Subcutaneous abdominal adipose tissue (tissue), 5 donors: Measurements from ENCODE around the gene DIP2C.

Experiments
- H3K27ac ChIP-seq: one replicate; pipeline ENCODE4 v1.7.0; 2013; ENCODE audit warnings: low read depth, mild to moderate bottlenecking, inconsistent platforms, low read length, moderate library complexity
- H3K27me3 ChIP-seq, 5 donors: one replicate each; pipeline ENCODE4 v1.7.0; 2013; ENCODE audit warnings: low read length in 5 of 5, inconsistent platforms in 1 of 5; ENCODE audit not compliant: control insufficient read depth in 5 of 5, insufficient read depth in 4 of 5
- H3K36me3 ChIP-seq, 5 donors: one replicate each; pipeline ENCODE4 v1.7.0; 2013; ENCODE audit warnings: low read length in 5 of 5; ENCODE audit not compliant: control insufficient read depth in 5 of 5, insufficient read depth in 5 of 5
- H3K4me1 ChIP-seq, 5 donors: one replicate each; pipeline ENCODE4 v1.7.0; 2013; ENCODE audit warnings: low read length in 5 of 5, mild to moderate bottlenecking in 3 of 5, moderate library complexity in 1 of 5; ENCODE audit not compliant: control insufficient read depth in 5 of 5, insufficient read depth in 5 of 5
- H3K4me3 ChIP-seq, 5 donors: one replicate each; pipeline ENCODE4 v1.7.0; 2013; ENCODE audit warnings: low read length in 5 of 5, low read depth in 1 of 5
- H3K9ac ChIP-seq, 5 donors: one replicate each; pipeline ENCODE4 v1.7.0; 2013; ENCODE audit warnings: low read length in 5 of 5, mild to moderate bottlenecking in 4 of 5, moderate library complexity in 3 of 5
- H3K9me3 ChIP-seq, 5 donors: one replicate each; pipeline ENCODE4 v1.7.0; 2013; ENCODE audit warnings: low read length in 5 of 5; ENCODE audit not compliant: control insufficient read depth in 5 of 5
- donor health status: healthy.
- donor health status: healthy.
- donor health status: healthy.
- donor health status: healthy.
- donor health status: healthy.

DIP2C gene

DNA sequence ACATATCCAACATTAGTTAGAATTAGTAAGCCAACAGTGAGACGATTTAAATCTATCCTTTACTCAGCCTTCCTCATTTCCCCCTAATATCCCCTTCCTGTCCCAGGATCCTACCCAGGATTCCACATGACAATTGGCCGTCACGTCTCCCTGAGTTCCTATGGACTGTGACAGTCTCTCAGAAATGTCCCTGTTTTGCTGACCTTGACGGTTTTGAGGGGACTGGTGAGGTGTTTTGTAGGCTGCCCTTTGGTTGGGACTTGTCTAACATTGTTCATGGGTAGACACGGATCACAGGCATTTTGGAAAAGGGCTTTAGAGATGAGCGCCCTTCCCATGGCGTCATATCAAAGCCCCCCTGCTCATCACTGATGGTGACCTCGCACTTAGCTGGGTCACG, 391.4 kb downstream of the DIP2C start:
- no peak overlapping the region for H3K4me3 ChIP-seq
- H3K36me3 ChIP-seq: peaks cover 0 to 35% (median 24%) of the 10 kb centered on the region in 5 donors
- H3K9ac ChIP-seq: no peak overlapping the region
- no peaks in the 10 kb centered on the region for H3K9me3 ChIP-seq
- no peaks in the 10 kb centered on the region for H3K27me3 ChIP-seq
- H3K27ac ChIP-seq: no peak overlapping the region
- H3K4me1 ChIP-seq: peaks cover 0 to 10% (median 8%) of the 10 kb centered on the region in 5 donors

DNA sequence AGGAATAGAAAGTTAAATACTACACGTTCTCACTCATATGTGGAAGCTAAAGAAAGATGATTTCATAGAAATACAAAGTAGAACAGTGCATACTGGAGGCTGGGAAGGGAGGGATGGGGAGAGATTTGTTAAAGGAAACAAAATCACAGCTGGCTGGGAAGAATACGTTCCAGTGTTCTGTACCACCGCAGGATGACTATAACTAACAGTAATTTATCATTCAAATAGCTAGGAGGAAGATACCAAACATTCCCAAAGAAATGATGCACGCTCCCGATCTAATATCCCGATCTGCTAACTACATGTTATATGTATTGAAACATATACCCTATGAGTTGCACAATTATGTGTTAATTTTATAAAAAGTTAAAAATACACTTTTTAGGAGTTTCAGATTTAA, 391.9 kb downstream of the DIP2C start:
- Histone ChIP-seq H3K9me3 (no peaks in the 10 kb centered on the region), H3K9ac (no peak overlapping the region), H3K36me3 (peaks cover 0 to 35% (median 22%) of the 10 kb centered on the region in 5 donors), H3K27ac (peak overlapping the region; percentile 38), H3K27me3 (no peaks in the 10 kb centered on the region), H3K4me1 (peaks cover 0 to 10% (median 8%) of the 10 kb centered on the region in 5 donors), H3K4me3 (peak overlapping the region in 3 of 5 donors; percentile 8 to 36 (median 29))

- H3K4me3 ChIP-seq: no peak overlapping the region
- no peak overlapping the region for H3K27ac ChIP-seq
- H3K36me3 ChIP-seq: peaks cover 0 to 50% (median 36%) of the 10 kb centered on the region in 5 donors
- H3K4me1 ChIP-seq: peaks cover 0 to 10% (median 10%) of the 10 kb centered on the region in 5 donors
- H3K27me3 ChIP-seq: no peaks in the 10 kb centered on the region
- no peak overlapping the region for H3K9ac ChIP-seq
- H3K9me3 ChIP-seq: no peaks in the 10 kb centered on the region
Measured at GRCh38 chr10:293636-294035, 395.8 kb downstream of the DIP2C start.

DNA sequence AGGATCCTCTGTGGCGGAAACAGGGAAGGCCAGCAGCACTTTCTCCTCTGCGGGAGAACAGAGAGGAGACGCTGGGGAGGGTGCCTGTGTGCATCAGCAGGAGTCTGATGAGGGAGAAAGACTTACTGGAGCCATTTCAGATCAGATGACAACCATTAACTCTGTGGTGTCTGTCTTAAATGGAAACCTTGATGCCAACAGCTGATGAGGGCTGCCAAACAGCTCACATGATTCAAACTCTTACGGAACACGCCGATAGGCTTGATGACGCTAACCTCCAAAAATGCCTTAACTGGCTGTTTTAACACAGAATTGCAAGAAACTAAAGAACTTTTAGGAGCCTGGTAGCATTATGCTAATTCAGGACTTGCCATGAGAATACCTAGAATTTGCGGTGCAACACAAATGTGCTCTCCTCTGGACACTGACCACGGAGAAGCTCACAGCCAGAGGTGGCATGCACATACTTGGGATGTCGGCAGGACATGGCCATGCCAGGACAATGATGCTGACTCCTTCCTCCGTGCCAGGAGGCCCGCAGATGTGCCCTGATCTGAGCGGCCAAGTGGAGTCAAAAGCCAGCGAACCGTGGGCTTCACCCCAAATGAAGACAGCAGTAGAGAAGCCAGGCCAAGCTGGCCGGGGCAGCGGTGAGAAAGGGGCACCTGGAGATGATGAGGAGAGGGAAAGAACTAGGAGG, 399.3 kb downstream of the DIP2C start:
- Histone ChIP-seq H3K4me1 (peaks cover 0 to 5% (median 2%) of the 10 kb centered on the region in 5 donors), H3K36me3 (peaks cover 5 to 78% (median 59%) of the 10 kb centered on the region in 5 donors), H3K27ac (no peak overlapping the region), H3K9me3 (no peaks in the 10 kb centered on the region), H3K4me3 (no peak overlapping the region), H3K27me3 (no peaks in the 10 kb centered on the region), H3K9ac (no peak overlapping the region)

DNA sequence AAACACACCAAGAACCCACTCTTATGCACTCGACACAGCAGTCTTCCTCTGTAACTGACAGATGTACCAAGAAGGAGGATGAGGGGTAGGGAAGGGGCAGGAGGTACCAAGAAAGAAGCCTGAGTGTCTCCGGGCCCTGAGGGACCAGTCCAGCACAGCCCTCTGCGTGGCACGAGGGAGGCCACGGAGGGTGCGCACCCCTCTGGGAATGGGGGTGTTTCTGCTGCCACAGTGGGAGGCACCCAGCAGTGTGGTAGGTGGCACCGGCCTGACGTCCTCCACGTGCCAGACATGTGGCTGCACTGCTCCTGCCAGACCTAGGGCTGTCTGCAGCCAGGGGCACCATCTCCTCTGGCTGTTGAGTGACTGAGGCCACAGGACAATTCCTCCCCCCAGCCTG, 399.9 kb downstream of the DIP2C start:
- Histone ChIP-seq H3K4me3 (no peak overlapping the region), H3K27ac (no peak overlapping the region), H3K9ac (no peak overlapping the region), H3K9me3 (no peaks in the 10 kb centered on the region), H3K27me3 (no peaks in the 10 kb centered on the region), H3K4me1 (peaks cover 0 to 5% (median 2%) of the 10 kb centered on the region in 5 donors), H3K36me3 (peaks cover 6 to 84% (median 64%) of the 10 kb centered on the region in 5 donors)

DNA sequence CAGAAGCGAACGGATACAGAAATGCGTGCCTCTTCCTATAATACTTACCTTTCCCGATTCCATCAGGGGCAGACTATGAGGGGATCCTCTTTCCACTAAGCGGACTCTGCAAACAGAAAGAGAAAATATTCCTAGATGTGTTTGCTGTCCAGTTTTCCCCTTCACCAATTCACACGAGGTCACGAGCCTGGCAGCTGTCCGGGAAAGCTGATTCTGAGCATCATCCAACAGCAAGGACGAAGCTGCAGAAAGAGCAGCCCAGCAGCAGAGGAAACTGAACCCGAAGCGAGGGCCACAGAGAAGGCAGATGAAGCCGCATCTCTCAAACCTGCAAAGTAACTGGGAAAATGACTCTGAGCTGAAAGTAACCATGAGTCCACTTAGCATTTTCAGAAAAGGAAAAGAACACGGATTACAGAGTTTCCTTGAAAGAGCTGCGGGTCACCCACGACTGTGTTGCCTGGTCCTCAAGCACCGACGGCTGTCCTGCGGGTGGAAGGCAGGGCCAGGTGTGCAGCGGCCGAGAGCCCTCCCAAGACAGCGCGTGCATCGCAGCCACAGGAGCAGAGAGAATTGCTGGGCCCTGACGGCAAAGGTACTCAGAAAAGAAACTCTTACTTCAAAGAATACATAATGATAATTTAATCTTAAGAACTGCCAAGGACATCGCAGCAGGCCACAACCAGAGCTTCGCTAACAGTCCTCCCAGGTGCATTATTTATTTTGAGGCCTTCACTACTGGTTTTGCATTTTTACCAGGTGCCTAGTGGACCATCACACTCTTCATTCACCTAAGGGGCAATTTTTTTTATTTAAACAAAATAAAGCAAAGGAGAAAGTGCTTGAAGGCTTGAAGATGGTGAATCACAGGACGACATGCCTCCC, 400.9 kb downstream of the DIP2C start:
- Histone ChIP-seq H3K36me3 (peaks cover 9 to 94% (median 73%) of the 10 kb centered on the region in 5 donors), H3K27ac (no peak overlapping the region)

DNA sequence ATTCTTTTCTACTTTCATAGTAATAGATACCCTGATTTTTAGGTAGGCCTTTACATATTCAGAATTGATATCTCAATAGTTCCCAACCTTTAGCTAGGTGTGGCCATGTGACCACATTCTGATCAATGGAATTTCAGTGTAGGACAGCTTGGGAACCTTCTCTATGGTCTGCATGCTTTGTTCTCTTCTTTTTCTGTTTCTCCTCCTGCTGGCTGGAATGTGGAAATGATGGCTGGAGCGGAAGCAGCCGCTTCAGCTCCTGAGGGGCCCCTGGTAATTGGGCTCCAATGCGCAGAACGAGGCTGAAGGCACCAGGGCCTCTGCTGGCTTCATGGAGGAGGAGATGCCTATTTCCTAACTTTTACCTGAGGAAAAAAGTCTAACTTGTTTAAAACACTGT, 401.7 kb downstream of the DIP2C start:
- Histone ChIP-seq H3K27ac (no peak overlapping the region), H3K36me3 (peaks cover 9 to 97% (median 78%) of the 10 kb centered on the region in 5 donors), H3K9me3 (no peaks in the 10 kb centered on the region)

More for the DNA sequence above, 400.9 kb downstream of the DIP2C start:
- no peaks in the 10 kb centered on the region for H3K27me3 ChIP-seq
- H3K4me1 ChIP-seq: peaks cover 0 to 5% (median 2%) of the 10 kb centered on the region in 5 donors
- no peaks in the 10 kb centered on the region for H3K9me3 ChIP-seq
- H3K9ac ChIP-seq: no peak overlapping the region
- H3K4me3 ChIP-seq: no peak overlapping the region

DNA sequence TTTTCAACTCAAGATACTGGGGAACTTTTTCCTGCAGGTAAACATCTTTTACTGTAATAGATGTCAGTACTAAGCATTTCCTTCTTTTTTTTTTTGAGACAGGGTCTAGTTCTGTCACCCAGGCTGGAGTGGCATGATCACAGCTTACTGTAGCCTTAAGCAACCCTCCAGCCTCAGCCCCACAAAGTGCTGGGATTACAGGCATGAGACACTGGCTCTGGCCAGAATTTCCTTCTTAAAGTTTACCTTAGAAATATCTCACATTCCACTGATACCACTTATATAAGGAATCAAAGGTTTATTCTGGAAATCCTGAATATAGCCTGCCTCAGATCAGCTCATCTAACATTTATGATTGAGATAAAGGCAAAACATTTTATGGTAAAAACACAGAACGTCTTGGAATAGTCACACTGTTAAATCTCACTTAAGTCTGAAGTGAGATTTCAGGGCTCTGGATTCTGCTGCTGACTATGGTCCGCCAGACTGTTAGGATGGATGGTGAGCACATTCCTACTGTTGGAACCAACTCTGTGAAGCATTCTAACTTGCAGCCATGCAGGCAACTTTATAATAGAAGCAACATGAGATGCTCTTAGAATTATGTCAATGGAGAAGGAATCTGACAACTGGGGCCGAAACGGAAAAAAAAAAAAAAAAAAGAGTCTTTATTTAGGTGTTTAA, 402.3 kb downstream of the DIP2C start:
- Histone ChIP-seq H3K27ac (no peak overlapping the region), H3K27me3 (no peaks in the 10 kb centered on the region), H3K9ac (no peak overlapping the region), H3K4me1 (peaks cover 0 to 5% (median 2%) of the 10 kb centered on the region in 5 donors), H3K9me3 (no peaks in the 10 kb centered on the region), H3K4me3 (no peak overlapping the region), H3K36me3 (peaks cover 9 to 97% (median 80%) of the 10 kb centered on the region in 5 donors)

More for the DNA sequence above, 401.7 kb downstream of the DIP2C start:
- Histone ChIP-seq H3K4me3 (no peak overlapping the region), H3K4me1 (peaks cover 0 to 5% (median 2%) of the 10 kb centered on the region in 5 donors), H3K27me3 (no peaks in the 10 kb centered on the region), H3K9ac (no peak overlapping the region)

DNA sequence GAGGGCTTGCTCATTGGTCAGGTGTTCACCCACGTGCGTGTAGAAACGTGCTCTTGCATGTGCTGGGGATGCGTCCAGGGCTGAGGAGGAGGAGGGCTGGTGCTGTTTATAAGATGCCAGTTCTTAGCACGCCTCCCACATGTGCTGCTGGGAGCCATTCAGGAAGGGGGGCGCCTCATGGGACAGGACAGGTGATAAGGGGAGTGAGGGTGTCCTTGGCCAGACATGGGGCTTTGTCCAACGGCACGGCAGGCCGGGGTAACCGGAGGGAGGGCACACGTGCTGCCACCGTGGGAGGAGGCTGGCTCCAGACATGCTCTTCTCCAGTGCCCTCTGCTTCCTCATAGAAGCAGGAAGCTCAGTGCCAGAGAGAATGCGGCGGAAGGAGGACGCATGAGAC, 404.3 kb downstream of the DIP2C start:
- Histone ChIP-seq H3K4me1 (peaks cover 0 to 5% (median 0%) of the 10 kb centered on the region in 5 donors), H3K9me3 (no peaks in the 10 kb centered on the region), H3K27me3 (no peaks in the 10 kb centered on the region), H3K36me3 (peaks cover 13 to 97% (median 78%) of the 10 kb centered on the region in 5 donors), H3K9ac (no peak overlapping the region), H3K4me3 (no peak overlapping the region), H3K27ac (no peak overlapping the region)
